ENCODE results near the gene ZNF581.

Gene ZNF581

DNA sequence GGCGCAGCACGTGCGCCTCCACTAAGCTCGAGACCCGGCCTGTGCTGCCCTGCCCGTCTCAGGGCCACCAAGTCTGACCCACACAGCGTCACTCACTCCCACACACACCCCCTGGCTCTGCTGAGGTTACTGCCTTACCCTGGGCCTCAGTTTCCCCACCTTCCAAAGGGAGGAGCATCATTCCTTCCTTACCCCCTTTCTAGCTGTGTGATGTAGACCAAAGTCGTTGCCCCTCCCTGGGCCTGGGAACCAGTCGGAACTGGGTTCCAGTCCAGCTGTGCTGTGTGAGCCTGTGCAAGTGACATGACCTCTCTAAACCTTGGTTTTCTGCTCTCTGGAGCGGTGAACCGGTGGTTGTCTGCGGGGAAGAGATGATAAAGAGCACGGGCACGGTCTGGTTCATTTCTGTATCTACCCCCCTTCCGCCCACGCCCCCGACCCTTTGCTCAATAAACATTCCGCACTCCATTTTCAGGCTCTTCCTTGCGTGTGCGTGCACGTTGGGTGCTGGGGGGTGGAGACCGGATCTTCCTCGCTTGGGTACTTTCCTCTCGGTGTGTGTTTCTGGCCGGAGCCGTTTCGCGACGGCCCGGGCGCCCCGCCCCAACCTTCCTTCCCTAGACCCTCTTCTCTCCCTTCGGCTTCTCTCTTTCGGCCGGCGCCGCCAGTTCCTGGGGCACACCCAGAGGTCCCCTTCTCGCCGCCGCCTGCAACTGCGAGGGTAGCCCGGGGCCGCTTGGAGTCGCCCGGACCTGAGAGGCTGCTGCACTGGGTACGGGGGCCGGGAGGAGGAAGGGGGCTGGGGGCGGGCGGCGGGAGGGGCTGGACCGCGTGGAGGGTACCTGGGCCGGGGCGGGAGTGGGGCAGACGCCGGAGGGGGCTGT is at the start of gene ZNF581:
TSS of gene ZNF581 (plus strand) at position 647 of the 884 bp plus-strand sequence. CDS start 923 bp downstream, outside the sequence.
- no peak for DNase-seq (ENCODE audit: low spot score)

DNA sequence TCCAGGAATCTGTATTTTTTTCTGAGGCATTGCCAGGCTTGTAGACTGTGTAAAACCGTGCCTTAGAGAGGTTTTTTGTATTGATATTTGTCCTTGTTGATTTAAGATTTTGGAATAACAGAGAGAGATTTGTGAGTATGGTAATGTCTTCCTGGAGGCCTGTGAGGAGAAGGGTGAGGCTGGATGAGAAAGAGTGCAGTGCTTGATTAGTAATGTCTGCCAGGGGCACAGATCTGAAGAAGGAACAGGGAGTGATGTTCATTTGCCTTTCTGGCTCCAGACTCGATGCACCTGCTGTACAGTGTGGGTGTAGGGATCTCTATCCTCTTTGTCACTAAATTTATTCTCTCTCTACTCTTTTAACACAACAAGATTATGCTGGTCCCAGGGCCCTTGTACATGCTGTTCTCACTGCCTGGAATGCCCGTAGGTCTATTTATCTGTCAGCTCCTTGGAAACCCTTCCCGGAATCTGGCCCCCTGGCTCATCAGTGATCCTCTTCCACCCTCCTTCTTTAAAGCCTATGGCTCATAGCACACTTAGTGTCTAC is 48.4 kb upstream of the ZNF581 start:
- DNase-seq (ENCODE audit: low spot score) = no peak

GRCh38 chr19:55596304-55596703 is 47.1 kb upstream of the ZNF581 start:
- no peak for DNase-seq (ENCODE audit: low spot score)

GRCh38 chr19:55597501-55597921 is 45.9 kb upstream of the ZNF581 start:
- no peak for DNase-seq (ENCODE audit: low spot score)

DNA sequence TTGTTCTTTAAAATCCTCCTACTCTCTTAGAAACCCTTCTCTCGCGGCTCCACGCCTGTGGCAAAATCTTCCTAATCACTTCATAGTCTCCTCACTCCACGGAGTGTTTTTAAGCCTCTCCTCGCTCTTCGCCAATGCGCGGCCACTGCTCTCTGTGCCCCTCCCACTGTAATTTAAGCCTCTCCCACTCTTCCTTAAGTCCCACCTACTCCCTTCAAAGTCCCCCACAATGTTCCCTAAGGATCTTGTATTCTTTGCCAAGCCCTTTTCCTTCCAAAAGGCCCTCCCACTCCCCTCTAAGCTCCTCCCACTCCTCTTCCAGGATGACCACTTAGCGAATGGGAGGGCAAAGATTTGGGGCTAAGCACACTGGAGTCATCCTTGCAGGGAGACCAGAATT is 45.4 kb upstream of the ZNF581 start:
- no peak for DNase-seq (ENCODE audit: low spot score)

GRCh38 chr19:55598719-55599467 is 44.6 kb upstream of the ZNF581 start:
- peak; percentile 90 for DNase-seq (ENCODE audit: low spot score)

DNA sequence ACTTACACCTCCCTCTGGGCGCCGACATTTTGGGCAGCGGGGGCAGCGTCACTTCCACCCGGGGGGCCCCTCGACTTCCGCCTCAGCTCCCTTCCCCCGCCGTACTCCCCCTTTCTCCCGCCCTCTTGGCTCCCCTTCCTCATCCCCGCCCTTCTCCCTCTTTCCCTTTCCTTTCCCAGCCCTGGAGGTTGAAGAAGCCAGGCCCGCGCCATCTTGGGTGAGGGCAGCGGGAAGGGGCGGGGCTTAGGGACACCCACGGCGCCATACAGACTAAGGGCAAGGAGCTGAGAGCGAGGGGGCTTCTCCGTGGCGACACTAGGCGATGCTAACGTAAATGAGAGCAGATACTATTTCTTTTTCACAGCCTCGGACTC is 44.0 kb upstream of the ZNF581 start, which contains the start of gene FIZ1:
TSS of gene FIZ1 (minus strand) at position 50 of the 374 bp plus-strand sequence. CDS start 1,652 bp downstream, outside the sequence.
- peak; percentile 95 for DNase-seq (ENCODE audit: low spot score)

- peak; percentile 78 for DNase-seq (ENCODE audit: low spot score)
Observed at GRCh38 chr19:55599842-55600661, 43.4 kb upstream of the ZNF581 start, which contains the start of gene ZNF524. Gene ZNF524 (plus strand): TSS chr19:55600288. CDS start chr19:55602113, 1,825 bp downstream.

DNA sequence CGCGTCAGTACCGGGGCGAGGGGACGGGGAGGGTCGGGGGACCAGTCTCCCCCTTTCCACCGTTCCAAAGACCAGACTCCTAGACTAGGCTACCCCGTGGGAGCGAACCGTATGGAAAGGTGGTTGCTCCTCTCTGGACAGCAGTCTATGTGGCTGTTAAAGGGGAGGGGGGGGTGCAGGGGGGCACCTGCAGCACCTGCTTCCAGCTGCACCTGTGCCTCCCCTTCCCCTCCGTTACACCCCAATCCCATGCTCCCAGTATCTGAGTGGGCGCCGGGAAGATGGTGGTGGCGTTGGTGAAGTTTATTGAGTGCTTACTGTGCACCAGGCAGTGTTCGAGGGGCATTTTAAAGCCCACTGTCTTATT is 42.8 kb upstream of the ZNF581 start:
- no peak for DNase-seq (ENCODE audit: low spot score)

DNA sequence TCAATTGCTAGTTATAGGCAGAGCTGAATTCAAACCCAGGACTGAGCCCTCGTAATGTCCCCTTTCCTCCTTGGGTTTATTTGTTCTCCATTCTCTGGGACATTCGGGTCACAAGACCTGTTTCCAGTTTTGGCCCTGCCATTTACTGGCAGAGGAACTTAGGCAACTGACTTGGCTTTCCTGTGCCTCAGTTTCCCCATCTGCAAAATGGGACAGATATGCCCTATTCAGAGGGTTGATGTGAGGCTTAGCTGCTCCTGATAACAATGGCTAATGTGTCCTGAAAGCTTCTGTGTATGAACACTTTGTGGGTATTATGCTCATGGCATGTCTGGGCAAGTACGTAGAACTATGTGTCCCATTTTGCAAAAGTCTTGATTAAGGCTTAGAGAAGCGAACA is 42.4 kb upstream of the ZNF581 start:
- DNase-seq (ENCODE audit: low spot score) = no peak

- no peak for DNase-seq (ENCODE audit: low spot score)
Observed at GRCh38 chr19:55602104-55603001, 41.1 kb upstream of the ZNF581 start.

- DNase-seq (ENCODE audit: low spot score) = no peak
Observed at GRCh38 chr19:55603115-55603514, 40.3 kb upstream of the ZNF581 start.

GRCh38 chr19:55603581-55604292 is 39.7 kb upstream of the ZNF581 start:
- no peak for DNase-seq (ENCODE audit: low spot score)

DNA sequence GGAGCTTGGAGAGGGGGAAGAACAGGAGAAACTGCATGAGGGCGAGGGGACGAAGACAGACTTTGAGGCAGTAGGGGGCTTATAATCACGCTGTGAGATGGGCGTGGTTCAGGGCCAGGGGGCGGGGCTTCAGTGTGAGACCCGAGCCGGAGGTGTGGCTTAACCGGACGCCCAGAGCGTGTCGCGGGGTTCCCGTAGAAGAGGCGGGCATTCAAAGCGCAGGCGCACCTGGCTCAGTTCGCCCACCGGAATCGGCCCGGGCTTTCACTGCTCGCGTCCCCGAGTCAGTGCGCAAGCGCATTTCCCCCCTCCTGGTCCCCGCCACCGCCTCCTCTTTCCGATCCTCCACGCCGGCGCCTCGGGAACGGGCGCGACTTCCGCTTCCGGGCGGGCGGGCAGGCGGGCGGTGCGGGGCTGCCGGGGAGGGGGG is 38.2 kb upstream of the ZNF581 start:
- DNase-seq (ENCODE audit: low spot score) = peak; percentile 95

DNA sequence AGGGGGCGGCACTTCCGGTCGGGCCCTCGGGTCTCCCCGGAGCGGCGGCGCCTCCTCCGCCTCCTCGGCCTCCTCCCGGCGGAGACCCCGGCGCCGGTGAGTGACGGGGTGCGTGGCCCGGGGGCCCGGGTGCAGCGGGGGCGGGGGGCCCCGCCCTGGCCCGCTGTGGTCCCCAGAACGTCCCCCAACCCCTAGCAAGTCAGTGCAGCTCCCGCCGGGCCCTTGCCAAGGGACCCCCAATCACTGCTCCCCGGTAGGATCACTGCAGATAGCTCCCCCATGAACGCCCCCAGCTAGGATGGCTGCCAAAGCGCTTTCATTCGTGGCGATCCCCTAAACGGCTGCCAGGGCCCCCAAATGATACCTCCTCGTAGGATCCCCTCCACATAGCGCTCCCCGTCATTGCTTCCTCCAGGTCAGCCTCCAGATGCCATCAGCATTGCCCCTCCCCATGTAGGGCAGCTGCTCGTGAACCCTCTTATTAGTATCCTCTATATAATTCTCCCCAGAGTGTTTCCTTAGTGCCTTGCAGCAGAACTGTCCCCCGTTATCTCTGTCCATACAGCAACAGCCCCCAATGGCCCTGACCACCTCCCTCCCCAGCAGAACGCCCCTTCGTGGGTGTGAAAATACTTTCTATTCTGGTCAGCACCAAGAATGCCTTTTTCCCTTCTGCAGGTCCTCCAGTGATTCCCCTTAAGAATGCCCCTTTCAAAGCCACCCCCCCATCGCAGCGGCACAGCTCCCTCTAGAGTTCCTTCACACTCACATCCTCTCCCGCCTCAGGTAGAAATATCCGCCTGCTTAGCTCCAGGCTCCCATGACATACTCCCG is 37.6 kb upstream of the ZNF581 start, which contains the start of gene ZNF865:
TSS of gene ZNF865 (plus strand) at position 11 of the 834 bp plus-strand sequence. CDS start 7,972 bp downstream, outside the sequence.
- peak; percentile 78 for DNase-seq (ENCODE audit: low spot score)

GRCh38 chr19:55606471-55606787 is 37.0 kb upstream of the ZNF581 start:
- DNase-seq (ENCODE audit: low spot score) = no peak

- no peak for DNase-seq (ENCODE audit: low spot score)
Observed at GRCh38 chr19:55606817-55607216, 36.6 kb upstream of the ZNF581 start.

DNA sequence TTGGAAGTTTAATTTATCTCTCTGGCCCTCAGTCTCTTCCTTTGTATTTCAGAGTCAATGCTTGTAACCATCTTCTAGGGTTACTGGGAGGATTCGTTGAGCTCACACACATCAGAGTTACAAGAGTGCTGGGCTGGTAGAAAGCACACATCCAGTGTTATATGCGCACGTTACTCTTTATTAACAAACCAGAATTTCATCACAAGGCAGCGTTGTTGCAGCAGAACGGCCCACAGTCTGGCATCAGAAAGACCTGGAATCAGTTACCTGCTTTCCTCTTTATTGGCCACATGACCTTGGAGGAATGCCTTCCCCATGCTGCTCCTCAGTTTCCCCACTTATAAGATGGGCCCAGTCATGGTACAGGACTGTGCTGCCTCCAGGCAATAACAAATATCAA is 34.1 kb upstream of the ZNF581 start:
- no peak for DNase-seq (ENCODE audit: low spot score)
